GM12878 (cell line): Measurements from ENCODE around the gene SMIM7. TPM values are rescaled to one million over a fixed set of nuclear protein-coding genes. Genes with fewer than 3 reads are reported as not detected.

Source experiments
- ATF7 ChIP-seq: fragments of 450-650 bp; IDR thresholded peaks from 2 replicates; pipeline ENCODE4 v1.6.1; 2016; ENCODE audit warnings: low read depth, mild to moderate bottlenecking
- CEBPB ChIP-seq, 2 experiments: fragments of 150-350 bp in 1 of 2; IDR thresholded peaks; 2 replicates each; pipeline ENCODE4 v1.6.1; 2012 to 2014; ENCODE audit warnings: low read depth in 2 of 2, low read length in 2 of 2, borderline replicate concordance in 1 of 2, inconsistent platforms in 1 of 2
- E4F1 ChIP-seq: fragments of 450-650 bp; IDR thresholded peaks from 2 replicates; pipeline ENCODE4 v1.6.1; 2018; ENCODE audit warnings: borderline replicate concordance, mild to moderate bottlenecking; ENCODE audit not compliant: partially characterized antibody
- EGR1 ChIP-seq, 2 experiments: IDR thresholded peaks; 1 replicate in 1 of 2; 2 replicates in 1 of 2; pipeline ENCODE4 v1.6.1; 2011 to 2012; ENCODE audit warnings: low read depth in 2 of 2, low read length in 2 of 2, borderline replicate concordance in 1 of 2, mild to moderate bottlenecking in 1 of 2, moderate library complexity in 1 of 2
- FOS ChIP-seq: IDR thresholded peaks from 3 replicates; pipeline ENCODE4 v1.6.1; 2011; ENCODE audit warnings: borderline replicate concordance; ENCODE audit not compliant: insufficient read length; ENCODE audit errors: extremely low read depth
- HSF1 ChIP-seq: fragments of 150-350 bp; IDR thresholded peaks from 2 replicates; pipeline ENCODE4 v1.6.1; 2014; ENCODE audit warnings: mild to moderate bottlenecking, low read depth, low read length
- JUNB ChIP-seq: IDR thresholded peaks from 2 replicates; pipeline ENCODE4 v1.6.1; 2016; ENCODE audit warnings: antibody characterized with exemption, mild to moderate bottlenecking
- MTA3 ChIP-seq: IDR thresholded peaks from 2 replicates; pipeline ENCODE4 v1.6.1; 2012; ENCODE audit warnings: low read length, inconsistent platforms, borderline replicate concordance
- MXI1 ChIP-seq: fragments of 150-350 bp; IDR thresholded peaks from 2 replicates; pipeline ENCODE4 v1.6.1; 2011; ENCODE audit warnings: low read depth, mild to moderate bottlenecking, inconsistent platforms, low read length, improper control_type of control experiment
- NBN ChIP-seq: fragments of 450-650 bp; IDR thresholded peaks from 2 replicates; pipeline ENCODE4 v1.6.1; 2016
- NFIC ChIP-seq: IDR thresholded peaks from 2 replicates; pipeline ENCODE4 v1.6.1; 2012; ENCODE audit warnings: low read depth, mild to moderate bottlenecking, inconsistent platforms, low read length, moderate library complexity
- NFYB ChIP-seq: IDR thresholded peaks from 2 replicates; pipeline ENCODE4 v1.6.1; 2011; ENCODE audit warnings: low read depth, mild to moderate bottlenecking, low read length, improper control_type of control experiment, moderate library complexity; ENCODE audit not compliant: insufficient read depth
- NR2F1 ChIP-seq: fragments of 450-650 bp; conservative IDR thresholded peaks from 2 replicates; pipeline ENCODE4 v1.6.1; 2017; ENCODE audit warnings: mild to moderate bottlenecking
- NRF1 ChIP-seq: conservative IDR thresholded peaks from 2 replicates; pipeline ENCODE4 v1.6.1; 2011; ENCODE audit warnings: mild to moderate bottlenecking, low read depth, low read length, improper control_type of control experiment
- RAD51 ChIP-seq: fragments of 450-650 bp; IDR thresholded peaks from 2 replicates; pipeline ENCODE4 v1.6.1; 2016; ENCODE audit warnings: moderate library complexity, mild to moderate bottlenecking, inconsistent platforms
- SPI1 ChIP-seq: IDR thresholded peaks from 2 replicates; pipeline ENCODE4 v1.6.1; 2011; ENCODE audit warnings: low read depth, mild to moderate bottlenecking, low read length, moderate library complexity, borderline replicate concordance; ENCODE audit not compliant: insufficient read depth
- SREBF1 ChIP-seq: IDR thresholded peaks from 2 replicates; pipeline ENCODE4 v1.6.1; 2012; ENCODE audit warnings: mild to moderate bottlenecking, low read length
- ZNF592 ChIP-seq: fragments of 450-650 bp; IDR thresholded peaks from 2 replicates; pipeline ENCODE4 v1.6.1; 2017; ENCODE audit warnings: mild to moderate bottlenecking, moderate library complexity
- ZSCAN29 ChIP-seq: fragments of 450-650 bp; IDR thresholded peaks from 2 replicates; pipeline ENCODE4 v1.6.1; 2017; ENCODE audit warnings: mild to moderate bottlenecking, moderate library complexity
- polyA plus RNA-seq, 11 experiments: library from polyadenylated mRNA; depleted of rRNA in 4 of 11; unstranded in 6 of 11; stranded (reverse) in 5 of 11; fragments of >200 nt; fragmentation: Nextera tagmentation in 4 of 11; fragmentation: Illumina TruSeq in 1 of 11; extraction: Ambion mirVana in 4 of 11; extraction: Trizol in 1 of 11; gene quantifications; 1 replicate in 1 of 11; 2 replicates in 10 of 11; pipeline versions ENCODE4 v1.2.1 to v1.2.3, GENCODE V29; 2011 to 2016; ENCODE audit warnings: inconsistent platforms in 2 of 11, missing spikeins in 2 of 11, low read depth in 1 of 11
- total RNA-seq, 4 experiments: library from RNA; depleted of rRNA in 3 of 4; stranded (reverse); fragments of >200 nt in 3 of 4; fragmentation: Illumina TruSeq in 1 of 4; extraction: Trizol in 1 of 4; gene quantifications; 2 replicates each; pipeline versions ENCODE4 v1.2.1 to v1.2.3, GENCODE V29; 2013 to 2021

SMIM7 gene
- total and polyA plus RNA-seq, 10 of the 15 experiments (the other 5 are each of a cell fraction or from before 2014, with no cell fraction given) = 45.7 to 170 (median 70.8) TPM

DNA sequence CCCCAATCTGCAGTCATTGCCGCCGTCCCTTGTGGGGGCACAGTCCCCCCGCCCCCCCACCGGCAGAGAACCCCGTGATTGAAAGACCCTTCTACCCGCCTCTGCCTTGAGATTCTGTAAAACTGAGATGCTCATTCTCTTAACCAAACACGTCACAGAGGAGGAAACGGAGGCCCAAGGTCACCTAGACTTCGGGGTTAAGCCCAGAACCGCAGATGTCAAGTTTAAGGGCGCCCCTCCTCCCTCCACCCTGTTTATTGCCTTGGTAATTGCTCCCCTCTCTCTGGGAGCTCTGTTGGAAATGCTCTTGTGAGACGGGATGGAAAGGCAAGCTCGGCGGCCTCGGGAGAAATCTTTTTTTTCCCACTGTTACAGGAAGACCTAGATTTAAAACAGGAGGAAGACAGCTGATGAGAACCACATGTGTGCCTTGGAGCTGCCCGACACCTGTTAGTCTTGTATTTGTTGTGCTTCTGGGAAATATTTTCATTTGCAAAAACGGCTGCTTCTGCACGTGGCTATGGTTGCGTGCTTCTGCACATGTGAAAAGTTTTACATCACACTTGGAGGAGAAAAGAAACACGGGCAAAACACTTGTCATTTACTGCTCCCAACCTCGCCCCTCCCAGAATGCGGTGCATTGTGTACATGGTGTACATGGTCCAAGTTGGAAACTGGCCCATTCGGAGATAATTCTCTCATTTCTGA, 30.8 kb downstream of the SMIM7 start (continued):
- no peak for TF ChIP-seq HSF1
- no peak for TF ChIP-seq E4F1
- TF ChIP-seq NRF1 = no peak
- TF ChIP-seq NBN = no peak
- TF ChIP-seq JUNB = no peak
- TF ChIP-seq NR2F1 = peak; percentile 89
- TF ChIP-seq SREBF1 = no peak
- TF ChIP-seq RAD51 = no peak
- TF ChIP-seq SPI1 = no peak
- peak; percentile 43; the same call in 1 of the 2 replicates for TF ChIP-seq NFIC
- 0 out of 2 replicates have a peak, but pooled peaks have one; percentile 52 for TF ChIP-seq MTA3
- TF ChIP-seq EGR1 (IDR thresholded peaks at IDR 0.05; ENCODE audit: borderline replicate concordance in 1 of 2, low read depth in 2 of 2, low read length in 2 of 2) = no peak; a peak in 1 of 3 replicates
- TF ChIP-seq ZSCAN29 = no peak
- TF ChIP-seq FOS = no peak
- no peak for TF ChIP-seq NFYB
- TF ChIP-seq MXI1 = peak; percentile 55; the same call in 1 of the 2 replicates
- no peak for TF ChIP-seq ATF7
- TF ChIP-seq ZNF592 = no peak
- no peak for TF ChIP-seq CEBPB (IDR thresholded peaks at IDR 0.05; ENCODE audit: borderline replicate concordance in 1 of 2, low read depth in 2 of 2, low read length in 2 of 2)
